ENCODE results near the gene CAPN7.

The CAPN7 gene

GRCh38 chr3:15301761-15302160 lies 95.7 kb downstream of the CAPN7 start:
- DNase-seq = no peak

All from COR-L47 (cell line).